ENCODE data around the gene NCMAP. TPM values are rescaled to one million over a fixed set of nuclear protein-coding genes. Genes with fewer than 3 reads are reported as not detected.

The NCMAP gene
- total RNA-seq, 2 donors from 2014 or later: 9.9 to 12.7 TPM

DNA sequence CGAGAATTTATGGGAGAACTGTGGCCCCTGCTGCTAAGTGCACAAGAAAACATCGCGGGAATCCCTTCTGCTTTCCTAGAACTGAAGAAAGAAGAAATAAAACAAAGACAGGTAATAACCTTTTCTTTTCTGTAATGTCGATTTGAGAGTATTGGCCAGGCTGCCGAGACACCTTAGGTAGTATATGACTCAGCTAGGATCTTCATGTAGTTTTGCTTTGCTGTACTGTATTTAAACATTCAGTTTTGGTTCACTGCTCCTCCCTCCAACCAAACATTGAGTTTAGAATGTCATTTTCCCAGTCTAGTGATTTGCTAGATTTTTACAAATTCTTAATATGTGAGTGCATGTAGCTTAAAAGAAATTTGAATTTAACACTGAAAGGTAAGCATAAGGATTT, 93.0 kb downstream of the NCMAP start:
- peaks cover 16 to 52% of the 10 kb centered on the region in 2 donors for H3K36me3 ChIP-seq (replicated peaks in 1 of 2; ENCODE audit: insufficient read depth in 1 of 2, low read depth in 2 of 2)
- DNase-seq: no peak
- H3K4me1 ChIP-seq: peaks cover 20% of the 10 kb centered on the region
- intact Hi-C loops (cut with DNase I): no loop called here
- H3K4me3 ChIP-seq: no peak overlapping the region
- TF ChIP-seq, protein P1, sequence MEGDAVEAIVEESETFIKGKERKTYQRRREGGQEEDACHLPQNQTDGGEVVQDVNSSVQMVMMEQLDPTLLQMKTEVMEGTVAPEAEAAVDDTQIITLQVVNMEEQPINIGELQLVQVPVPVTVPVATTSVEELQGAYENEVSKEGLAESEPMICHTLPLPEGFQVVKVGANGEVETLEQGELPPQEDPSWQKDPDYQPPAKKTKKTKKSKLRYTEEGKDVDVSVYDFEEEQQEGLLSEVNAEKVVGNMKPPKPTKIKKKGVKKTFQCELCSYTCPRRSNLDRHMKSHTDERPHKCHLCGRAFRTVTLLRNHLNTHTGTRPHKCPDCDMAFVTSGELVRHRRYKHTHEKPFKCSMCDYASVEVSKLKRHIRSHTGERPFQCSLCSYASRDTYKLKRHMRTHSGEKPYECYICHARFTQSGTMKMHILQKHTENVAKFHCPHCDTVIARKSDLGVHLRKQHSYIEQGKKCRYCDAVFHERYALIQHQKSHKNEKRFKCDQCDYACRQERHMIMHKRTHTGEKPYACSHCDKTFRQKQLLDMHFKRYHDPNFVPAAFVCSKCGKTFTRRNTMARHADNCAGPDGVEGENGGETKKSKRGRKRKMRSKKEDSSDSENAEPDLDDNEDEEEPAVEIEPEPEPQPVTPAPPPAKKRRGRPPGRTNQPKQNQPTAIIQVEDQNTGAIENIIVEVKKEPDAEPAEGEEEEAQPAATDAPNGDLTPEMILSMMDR (IDR thresholded peaks at IDR 0.05): no peak
- TF ChIP-seq POLR2A (IDR thresholded peaks at IDR 0.05): no peak
- no peaks in the 10 kb centered on the region for H3K9me3 ChIP-seq
- no peak overlapping the region for H3K27ac ChIP-seq
- H3K27me3 ChIP-seq: no peaks in the 10 kb centered on the region
- WGBS, 2 donors: 85 to 94% methylated on average over 5 of the region's 5 CpGs
- no peak for ATAC-seq

DNA sequence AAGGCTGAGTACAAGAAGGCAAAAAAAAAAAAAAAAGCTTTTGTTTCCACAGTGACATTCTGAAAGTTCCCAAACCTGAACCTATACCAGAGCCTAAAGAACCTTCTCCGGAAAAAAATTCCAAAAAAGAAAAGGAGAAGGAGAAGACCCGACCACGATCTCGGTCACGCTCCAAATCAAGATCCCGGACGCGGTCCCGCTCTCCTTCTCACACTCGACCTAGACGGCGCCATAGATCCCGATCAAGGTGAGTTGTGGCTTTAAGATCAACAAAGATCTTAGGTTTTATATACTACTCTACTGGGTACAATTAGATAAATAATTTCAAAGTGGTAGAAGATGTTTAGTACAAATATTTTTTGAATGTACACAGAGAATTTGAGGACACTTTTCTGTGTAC, 96.5 kb downstream of the NCMAP start:
- WGBS, 2 donors: 89 to 94% methylated on average over 13 of the region's 13 CpGs
- H3K27me3 ChIP-seq: no peaks in the 10 kb centered on the region
- TF ChIP-seq, protein P1 (IDR thresholded peaks at IDR 0.05): no peak
- TF ChIP-seq POLR2A (IDR thresholded peaks at IDR 0.05): no peak
- no peaks in the 10 kb centered on the region for H3K9me3 ChIP-seq
- intact Hi-C loops (cut with DNase I): loop anchor here (10.0 kb wide), 1 partner anchor 572 kb away; no protein-coding TSS in a partner anchor
- no peak for DNase-seq
- no peak for ATAC-seq
- peaks cover 26% of the 10 kb centered on the region for H3K4me1 ChIP-seq
- H3K36me3 ChIP-seq (replicated peaks in 1 of 2; ENCODE audit: insufficient read depth in 1 of 2, low read depth in 2 of 2): peaks cover 22 to 67% of the 10 kb centered on the region in 2 donors
- no peak overlapping the region for H3K4me3 ChIP-seq
- no peak overlapping the region for H3K27ac ChIP-seq

DNA sequence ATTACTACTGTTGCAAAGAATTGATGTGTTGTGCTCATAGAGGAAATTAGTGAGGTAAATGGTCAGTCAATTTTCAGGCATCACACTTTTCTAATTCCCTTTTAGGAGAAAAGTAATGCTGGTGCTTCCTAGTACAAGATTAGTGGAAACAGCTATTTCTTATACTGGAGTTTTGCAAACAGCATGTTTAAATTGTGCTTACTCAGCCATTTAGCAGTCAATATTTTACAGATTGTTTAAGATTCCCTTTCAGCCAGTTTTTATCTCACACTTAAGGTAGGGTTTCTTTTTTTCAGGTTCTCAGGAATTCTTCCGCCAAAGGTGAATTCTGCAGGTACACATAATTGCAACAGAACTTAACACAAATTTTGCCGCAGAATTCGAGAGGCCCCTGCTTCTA, 98.1 kb downstream of the NCMAP start:
- TF ChIP-seq POLR2A (IDR thresholded peaks at IDR 0.05): no peak
- TF ChIP-seq, protein P1 (IDR thresholded peaks at IDR 0.05): no peak
- H3K4me3 ChIP-seq: no peak overlapping the region
- no peak for DNase-seq
- no peaks in the 10 kb centered on the region for H3K27me3 ChIP-seq
- H3K9me3 ChIP-seq: no peaks in the 10 kb centered on the region
- intact Hi-C loops (cut with DNase I): loop anchor here (10.0 kb wide), 1 partner anchor 571 kb away; no protein-coding TSS in a partner anchor
- no peak overlapping the region for H3K27ac ChIP-seq
- peaks cover 22 to 65% of the 10 kb centered on the region in 2 donors for H3K36me3 ChIP-seq (replicated peaks in 1 of 2; ENCODE audit: insufficient read depth in 1 of 2, low read depth in 2 of 2)
- no peak for ATAC-seq
- peaks cover 31% of the 10 kb centered on the region for H3K4me1 ChIP-seq
- WGBS, 2 donors: 94% methylated on average over 3 of the region's 3 CpGs

DNA sequence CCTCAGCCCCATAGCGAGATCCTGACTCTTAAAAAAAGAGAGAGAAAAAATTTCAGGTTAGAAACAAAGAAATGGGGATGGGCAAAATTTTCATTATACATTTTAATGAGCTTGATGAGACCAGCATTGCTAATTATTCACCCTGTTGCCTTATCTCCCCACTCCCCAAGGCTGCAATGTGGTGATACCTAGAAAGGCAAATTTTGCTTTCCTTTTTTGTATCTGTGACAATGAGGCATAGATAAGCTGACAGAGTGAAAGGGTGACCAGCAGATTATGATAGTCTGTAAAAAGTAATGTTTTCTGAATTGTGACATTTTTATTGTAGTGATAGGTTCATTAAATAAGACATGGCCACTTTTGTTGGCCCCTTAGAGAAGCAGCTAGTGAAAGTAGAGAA, 100.2 kb downstream of the NCMAP start:
- Histone ChIP-seq H3K4me3 (no peak overlapping the region), H3K27ac (peak overlapping the region in 1 of 4 donors; percentile 44), H3K36me3 (replicated peaks in 1 of 2; ENCODE audit: insufficient read depth in 1 of 2, low read depth in 2 of 2) (peaks cover 9 to 48% of the 10 kb centered on the region in 2 donors), H3K27me3 (no peaks in the 10 kb centered on the region), H3K4me1 (peaks cover 31% of the 10 kb centered on the region), H3K9me3 (no peaks in the 10 kb centered on the region)
- ATAC-seq (no peak), DNase-seq (no peak)
- intact Hi-C loops (cut with DNase I): loop anchor here (10.0 kb wide), 1 partner anchor 569 kb away; no protein-coding TSS in a partner anchor
- 91 to 92% methylated on average over 1 of the region's 1 CpG for WGBS, 2 donors
- TF ChIP-seq, protein P1 (IDR thresholded peaks at IDR 0.05): no peak
- TF ChIP-seq POLR2A (IDR thresholded peaks at IDR 0.05): no peak

DNA sequence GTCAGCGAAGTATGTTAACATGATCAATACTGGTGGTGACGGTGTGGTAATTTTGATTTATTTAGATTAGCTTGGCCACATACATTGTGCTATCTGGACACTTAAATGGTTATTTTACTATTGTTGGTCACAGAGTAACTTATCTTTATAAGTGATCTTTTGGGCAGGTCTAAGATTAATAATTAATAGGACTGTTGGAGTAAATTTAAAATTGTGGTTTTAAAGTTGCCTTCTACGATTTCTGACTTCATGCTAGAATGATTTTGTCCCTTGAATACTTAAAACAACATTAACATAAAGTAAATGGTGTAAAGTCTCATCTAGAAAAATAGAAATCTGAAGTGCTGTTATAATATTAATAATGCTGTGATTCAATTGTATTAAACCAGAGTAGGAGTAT, 101.9 kb downstream of the NCMAP start:
- ATAC-seq (no peak), DNase-seq (no peak)
- intact Hi-C loops (cut with DNase I): loop anchor here (10.0 kb wide), 1 partner anchor 567 kb away; no protein-coding TSS in a partner anchor
- H3K4me1 ChIP-seq: peaks cover 31% of the 10 kb centered on the region
- H3K36me3 ChIP-seq (replicated peaks in 1 of 2; ENCODE audit: insufficient read depth in 1 of 2, low read depth in 2 of 2): peaks cover 6 to 51% of the 10 kb centered on the region in 2 donors
- WGBS, 2 donors: 60 to 65% methylated on average over 3 of the region's 3 CpGs
- H3K27ac ChIP-seq: no peak overlapping the region
- no peak overlapping the region for H3K4me3 ChIP-seq
- H3K9me3 ChIP-seq: no peaks in the 10 kb centered on the region
- TF ChIP-seq, protein P1 (IDR thresholded peaks at IDR 0.05): no peak
- TF ChIP-seq POLR2A (IDR thresholded peaks at IDR 0.05): no peak
- H3K27me3 ChIP-seq: no peaks in the 10 kb centered on the region
